ENCODE measurements around the gene TRIM32.
A peak's percentile ranks its signal among the peaks of the same experiment; 100 is the strongest.

The TRIM32 gene, protein sequence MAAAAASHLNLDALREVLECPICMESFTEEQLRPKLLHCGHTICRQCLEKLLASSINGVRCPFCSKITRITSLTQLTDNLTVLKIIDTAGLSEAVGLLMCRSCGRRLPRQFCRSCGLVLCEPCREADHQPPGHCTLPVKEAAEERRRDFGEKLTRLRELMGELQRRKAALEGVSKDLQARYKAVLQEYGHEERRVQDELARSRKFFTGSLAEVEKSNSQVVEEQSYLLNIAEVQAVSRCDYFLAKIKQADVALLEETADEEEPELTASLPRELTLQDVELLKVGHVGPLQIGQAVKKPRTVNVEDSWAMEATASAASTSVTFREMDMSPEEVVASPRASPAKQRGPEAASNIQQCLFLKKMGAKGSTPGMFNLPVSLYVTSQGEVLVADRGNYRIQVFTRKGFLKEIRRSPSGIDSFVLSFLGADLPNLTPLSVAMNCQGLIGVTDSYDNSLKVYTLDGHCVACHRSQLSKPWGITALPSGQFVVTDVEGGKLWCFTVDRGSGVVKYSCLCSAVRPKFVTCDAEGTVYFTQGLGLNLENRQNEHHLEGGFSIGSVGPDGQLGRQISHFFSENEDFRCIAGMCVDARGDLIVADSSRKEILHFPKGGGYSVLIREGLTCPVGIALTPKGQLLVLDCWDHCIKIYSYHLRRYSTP

DNA sequence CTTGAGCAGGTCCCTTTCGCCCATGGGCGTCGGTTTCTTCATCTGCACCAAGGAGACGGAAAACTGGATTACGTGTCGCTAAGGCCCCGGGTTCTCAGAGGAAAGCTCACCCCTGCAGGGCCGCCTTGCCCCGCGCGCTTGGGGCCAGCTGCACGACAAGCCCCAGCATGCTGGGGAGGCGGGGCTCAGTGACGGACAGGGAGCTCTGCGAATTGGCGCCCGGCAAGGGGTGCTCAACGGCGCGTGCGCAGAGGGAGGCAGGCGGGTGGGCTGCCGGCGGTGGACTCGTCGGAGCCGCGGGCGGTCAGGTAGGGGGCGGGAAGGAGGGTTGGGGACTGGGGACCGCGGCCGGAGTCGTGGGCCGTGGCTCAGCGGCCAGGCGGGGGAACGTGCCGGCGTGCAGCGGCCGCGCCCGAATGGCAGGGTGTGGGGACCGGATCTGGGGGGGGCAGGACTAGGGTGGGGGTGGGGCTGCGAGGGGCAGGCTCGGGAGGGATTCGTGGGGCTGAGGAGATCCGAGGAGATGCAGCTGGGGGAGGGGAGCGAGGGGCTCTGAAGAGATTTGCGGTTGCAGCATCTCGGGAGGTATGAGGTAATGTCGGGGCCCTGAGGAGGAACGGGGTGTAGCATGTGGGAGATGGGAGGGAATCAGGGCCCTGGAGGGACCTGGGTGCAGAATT, at the start of gene TRIM32:
TRIM32 (plus strand) TSS at position 232 of the 680 bp plus-strand sequence. CDS start 10,438 bp downstream, outside the sequence.
- DNase-seq (ENCODE audit: low read depth in 2 of 2, low spot score in 1 of 2), result peak; percentile 84 to 88

DNA sequence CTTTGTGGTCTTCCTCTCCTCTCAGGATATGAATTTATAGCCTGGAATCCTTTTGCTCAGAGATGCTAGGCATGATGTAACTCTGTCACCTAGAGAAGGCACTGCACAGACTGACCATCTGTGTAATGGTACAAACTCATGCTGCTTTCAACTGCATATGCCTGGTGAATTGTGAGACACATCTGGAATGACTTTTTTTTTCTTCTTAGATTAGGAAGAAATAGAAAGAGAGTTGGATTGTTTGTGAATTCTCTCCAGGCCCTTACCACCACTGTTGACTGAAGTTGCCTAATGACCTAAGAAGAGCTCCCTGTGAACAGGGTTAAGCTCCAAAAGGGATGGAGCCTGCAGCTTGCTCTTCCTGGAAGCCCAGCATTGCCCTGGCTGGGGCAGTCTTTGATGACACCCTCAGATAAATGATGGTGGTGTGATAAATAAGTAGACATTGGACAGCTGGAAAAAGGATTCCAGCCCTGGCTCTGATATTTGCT, 47.8 kb upstream of the TRIM32 start:
- no peak for DNase-seq (ENCODE audit: low read depth in 2 of 2, low spot score in 1 of 2)

DNA sequence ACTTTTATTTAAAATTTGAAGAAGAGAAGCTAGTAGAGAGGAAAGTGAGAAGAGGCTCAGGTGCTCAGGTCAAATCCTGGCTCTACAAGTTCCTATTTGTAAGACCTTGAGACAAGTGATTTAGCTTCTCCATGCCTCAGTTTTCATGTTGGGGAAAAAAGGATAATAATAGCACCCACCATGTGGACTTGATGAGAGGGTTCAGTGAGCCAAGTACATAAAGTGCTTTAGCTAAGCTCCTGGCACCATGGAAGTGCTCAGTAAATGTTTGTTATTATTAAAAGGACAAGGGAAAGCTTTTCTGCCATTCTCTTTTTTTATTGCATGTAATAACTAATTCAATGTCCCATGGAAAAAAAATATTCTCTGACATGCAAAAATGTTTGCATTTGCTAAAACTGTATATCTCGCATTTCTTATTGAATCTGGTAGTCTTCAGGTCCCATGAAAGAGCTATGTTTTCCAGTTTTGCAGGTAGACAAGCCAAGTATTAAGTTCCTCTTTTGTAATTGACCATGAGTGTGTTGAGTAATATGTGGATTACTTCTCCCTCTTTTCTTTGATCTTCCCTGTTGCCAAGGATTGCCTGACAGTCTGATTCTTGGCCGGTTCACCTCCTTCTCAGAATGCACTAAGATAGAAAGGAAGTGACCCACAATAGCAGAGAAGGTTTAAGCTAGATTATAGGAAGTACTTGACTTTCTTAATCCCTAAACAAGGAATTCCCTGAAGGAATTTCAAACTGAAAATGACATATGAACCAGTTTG, 45.6 kb upstream of the TRIM32 start:
- no peak for DNase-seq (ENCODE audit: low read depth in 2 of 2, low spot score in 1 of 2)

DNA sequence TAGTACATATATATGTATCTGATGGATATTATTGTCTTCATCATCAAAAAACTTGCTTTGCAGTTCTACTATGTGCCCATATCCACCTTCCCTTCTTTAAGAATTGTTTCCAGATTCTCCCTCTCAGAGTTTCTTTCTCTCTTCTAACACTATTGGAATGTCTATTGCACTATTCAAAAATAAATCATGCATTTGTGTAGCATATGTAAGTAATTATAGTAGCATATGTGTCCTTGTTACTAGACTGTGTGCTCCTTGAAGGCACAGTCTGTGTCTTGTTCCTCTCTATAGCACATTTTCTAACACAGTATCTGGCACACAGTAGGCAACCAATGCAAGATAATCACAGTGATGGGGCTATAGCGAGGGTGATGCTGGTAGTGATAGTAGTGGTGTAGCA, 43.4 kb upstream of the TRIM32 start:
- DNase-seq (ENCODE audit: low read depth in 2 of 2, low spot score in 1 of 2), result no peak

DNA sequence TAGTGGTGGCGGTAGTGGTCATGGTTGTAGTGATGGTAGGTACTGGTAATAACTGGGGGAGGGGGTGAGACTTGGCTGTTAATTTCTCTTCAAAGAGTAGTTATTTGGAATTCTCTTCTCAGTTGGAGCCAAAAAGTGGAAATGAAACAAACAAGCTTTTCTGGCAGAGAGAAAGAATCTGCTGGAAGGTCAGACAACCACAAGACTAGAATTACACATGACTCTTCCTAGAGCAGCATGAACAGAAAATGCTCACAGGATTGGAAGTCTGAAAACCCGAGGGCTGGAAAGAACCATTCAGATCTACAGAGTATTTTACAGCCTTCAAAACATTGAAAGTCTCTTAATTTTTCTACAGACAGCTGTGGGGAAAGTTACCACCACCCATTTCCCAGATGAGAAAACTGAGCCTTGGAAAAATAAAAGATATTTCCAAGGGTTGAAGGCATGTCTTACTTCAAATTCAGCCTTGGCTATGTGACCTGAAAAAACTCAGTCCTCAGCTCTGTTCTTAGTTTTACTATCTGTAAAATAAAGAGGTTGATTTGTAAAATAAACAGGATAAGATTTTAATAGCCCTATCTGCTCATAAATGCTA, 42.9 kb upstream of the TRIM32 start:
- no peak for DNase-seq (ENCODE audit: low read depth in 2 of 2, low spot score in 1 of 2)

DNA sequence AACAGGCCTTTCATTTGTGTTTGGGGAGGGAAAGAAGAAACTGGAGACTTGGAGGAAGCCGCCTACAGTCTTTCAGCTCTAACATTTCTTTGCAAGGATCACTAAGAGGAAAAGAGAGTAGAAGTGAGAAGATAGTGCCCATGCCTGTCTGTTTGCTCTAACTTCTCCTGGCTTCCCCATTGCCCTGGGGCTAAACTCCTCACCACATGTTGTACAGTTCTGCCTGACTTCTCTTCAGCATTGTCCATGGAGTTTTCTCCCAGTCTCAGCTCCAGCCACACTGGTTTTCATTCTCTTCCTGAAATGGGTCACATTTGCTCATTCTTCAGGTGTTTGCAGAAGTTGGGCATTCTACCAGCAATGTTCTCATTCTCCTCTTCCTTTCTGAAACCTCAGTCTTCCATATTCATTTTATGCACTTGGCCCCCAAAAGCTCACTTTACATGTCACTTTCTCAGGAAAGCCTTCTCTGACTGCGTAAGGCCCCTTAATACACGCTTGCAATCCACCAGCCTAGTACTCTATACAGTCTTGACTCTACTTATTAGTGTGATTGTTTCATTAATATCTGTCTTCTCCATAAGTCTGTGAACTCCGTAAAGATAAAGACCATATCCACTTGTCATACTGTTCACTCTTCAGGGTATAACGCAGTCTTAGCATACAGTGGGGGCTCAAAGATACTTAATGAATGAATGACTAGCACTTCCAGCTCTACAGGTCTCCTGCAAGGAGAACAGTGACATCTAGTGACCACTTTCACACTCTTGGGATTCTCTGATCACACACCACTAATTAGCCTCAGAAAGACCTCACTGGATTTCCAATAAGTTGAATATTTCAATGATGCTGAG, 40.2 kb upstream of the TRIM32 start:
- no peak for DNase-seq (ENCODE audit: low read depth in 2 of 2, low spot score in 1 of 2)

DNA sequence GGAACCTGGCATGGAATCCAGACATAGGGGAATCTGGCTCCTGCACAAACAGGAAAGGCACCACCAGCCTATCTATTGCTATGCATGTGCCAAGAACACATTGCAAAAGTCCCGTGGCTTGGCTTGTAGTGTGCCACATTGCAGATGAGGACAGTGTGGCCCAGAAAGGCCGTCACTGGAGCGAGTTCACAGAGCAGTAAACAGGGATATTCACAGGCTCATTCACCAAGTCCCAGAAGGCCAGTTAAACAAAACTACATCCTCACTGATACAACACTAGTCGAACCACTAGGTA, 39.6 kb upstream of the TRIM32 start:
- DNase-seq (ENCODE audit: low read depth in 2 of 2, low spot score in 1 of 2), result no peak

DNA sequence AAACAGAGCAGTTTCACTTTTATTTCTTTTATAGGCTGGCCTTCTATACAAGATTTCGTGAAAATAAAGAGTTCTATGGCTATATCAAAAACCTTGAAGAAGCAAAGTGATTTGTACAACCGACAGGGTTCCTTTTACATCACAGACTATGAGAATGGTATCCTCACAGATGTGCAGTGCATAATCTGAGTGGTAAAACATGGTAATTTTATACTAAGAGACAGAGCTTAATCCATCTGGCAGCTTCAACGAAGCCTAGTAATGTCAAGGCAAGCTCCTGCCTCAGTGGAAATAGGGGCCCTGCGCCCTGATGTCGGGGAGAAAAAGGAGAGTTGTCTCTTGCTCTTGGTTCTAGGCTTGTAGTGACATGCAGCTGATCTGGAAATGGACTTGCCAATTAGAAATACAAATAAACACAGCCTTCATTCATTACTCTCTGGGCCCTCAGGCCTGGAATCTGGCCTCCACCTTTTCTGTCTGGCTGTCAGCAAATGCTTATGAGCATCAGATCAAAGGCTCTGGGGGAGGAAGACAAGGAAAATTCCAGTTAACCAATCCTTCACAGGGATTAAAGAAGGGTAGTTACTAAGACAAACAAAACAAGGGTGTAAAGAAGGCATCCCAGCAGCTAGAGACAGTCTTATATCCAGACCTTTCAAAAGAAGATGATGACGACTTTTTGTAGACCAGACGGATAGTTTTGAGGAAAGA, 33.6 kb upstream of the TRIM32 start:
- DNase-seq (ENCODE audit: low read depth in 2 of 2, low spot score in 1 of 2), result no peak

DNA sequence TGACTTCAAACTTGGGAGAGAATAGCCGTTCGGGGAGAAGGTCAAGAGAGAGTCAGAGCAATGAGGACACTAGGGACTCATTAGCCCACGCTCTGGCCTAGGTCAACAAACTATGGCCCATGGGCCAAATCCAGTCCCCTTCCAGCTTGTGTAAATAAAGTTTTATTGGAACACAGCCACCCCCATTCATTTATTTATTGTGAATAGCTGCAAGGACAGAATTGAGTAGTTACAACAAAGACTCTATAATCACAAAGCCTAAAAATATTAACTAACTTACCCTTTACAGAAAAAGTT, 33.1 kb upstream of the TRIM32 start:
- DNase-seq (ENCODE audit: low read depth in 2 of 2, low spot score in 1 of 2), result no peak

DNA sequence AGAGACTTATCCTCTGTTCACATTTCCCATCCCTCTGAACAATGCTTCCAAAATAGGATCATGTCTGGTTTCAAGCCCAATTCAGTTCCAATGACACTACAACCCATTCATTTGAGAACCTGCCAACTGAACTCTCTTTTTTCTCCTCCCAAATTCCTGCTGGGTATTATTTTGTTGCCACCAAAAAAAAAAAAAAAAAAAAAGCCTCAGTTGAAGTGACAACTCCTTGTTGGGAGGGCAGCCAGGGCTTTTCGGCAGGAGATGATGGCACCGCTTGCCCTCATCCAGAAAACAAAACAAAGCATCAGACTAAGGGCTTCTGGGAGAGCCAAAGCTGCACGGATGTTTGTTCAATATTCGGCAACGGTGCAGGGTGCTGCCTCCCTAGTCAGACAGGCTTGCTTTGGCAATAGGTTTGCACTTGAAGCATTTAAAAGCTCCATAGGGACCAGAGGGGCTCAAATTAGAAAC, 30.6 kb upstream of the TRIM32 start:
- no peak for DNase-seq (ENCODE audit: low read depth in 2 of 2, low spot score in 1 of 2)

DNA sequence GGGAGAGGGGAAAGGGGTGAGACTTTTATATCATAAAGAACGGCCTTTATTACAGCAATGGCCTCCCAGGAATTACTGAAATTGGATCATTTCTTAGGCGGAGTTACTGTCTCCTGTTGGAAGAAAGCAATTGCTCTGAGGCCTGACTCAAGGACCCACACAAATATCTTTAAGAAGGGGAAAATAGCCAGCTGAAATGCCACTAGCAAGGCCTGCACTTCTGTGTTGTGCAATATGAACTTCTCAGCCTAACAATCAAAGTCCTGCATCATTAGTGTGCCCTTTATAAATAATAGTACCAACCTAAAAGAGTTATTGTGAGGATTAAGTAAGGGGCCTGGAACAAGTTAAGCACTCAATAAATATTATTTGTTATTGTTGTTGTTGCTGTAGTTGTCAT, 30.1 kb upstream of the TRIM32 start:
- no peak for DNase-seq (ENCODE audit: low read depth in 2 of 2, low spot score in 1 of 2)

DNA sequence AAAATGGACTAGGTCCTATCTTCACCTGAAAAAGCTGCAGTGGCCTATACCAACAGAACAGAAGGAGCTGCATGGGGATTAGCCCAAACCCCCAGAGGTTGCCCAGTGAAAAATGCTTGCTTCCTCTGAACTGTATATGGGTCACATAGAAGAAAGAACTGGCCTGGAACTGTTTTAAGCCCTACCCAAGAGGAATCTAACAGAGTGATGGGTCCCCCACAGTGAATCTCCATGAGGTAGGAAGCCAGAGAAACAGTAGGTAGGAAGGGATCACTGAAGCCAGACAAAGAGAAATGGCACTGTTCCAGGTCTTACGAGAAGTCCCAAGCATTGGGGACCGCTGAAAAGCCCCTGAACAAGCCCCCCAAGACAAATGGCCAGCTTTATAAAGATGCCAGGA, 28.8 kb upstream of the TRIM32 start:
- no peak for DNase-seq (ENCODE audit: low read depth in 2 of 2, low spot score in 1 of 2)

DNA sequence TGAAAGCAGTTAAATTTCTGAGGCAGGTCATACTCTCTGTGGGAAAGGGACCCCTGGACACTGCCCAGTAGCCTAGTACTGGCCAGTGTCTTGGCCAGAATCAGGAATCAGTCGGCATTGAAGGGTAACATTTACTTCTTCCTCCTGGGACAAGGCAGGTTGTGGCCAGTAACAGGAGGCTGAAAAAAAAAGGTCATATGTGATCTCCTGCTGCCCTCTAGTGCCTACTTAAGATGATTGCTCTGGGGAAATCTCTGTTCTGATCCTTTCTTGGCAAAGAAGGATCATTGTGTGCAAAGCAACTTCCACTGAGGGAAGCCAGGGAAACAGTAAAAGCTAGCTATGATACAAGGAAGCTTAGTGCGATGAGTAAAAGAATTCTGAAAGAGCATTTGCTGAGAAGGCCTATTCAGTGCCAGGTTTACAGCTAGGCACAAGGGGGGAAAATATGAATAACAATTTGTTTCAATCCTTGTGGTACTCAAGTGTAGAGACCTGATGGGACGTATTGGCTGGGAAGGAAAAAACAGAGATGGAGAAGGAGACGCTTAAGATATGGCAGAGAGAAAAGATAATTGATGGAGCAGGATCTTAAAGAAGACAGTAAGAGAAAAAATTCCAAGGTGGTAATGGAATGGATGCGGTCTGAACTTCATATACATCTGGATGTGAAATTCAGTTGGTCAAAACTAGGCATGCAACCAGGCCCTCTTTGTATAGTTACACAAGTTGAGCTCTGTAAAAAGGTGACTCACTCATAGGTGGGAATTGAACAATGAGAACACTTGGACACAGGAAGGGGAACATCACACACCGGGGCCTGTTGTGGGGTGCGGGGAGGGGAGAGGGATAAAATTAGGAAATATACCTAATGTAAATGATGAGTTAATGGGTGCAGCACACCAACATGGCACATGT, 25.8 kb upstream of the TRIM32 start:
- DNase-seq (ENCODE audit: low read depth in 2 of 2, low spot score in 1 of 2), result no peak

DNA sequence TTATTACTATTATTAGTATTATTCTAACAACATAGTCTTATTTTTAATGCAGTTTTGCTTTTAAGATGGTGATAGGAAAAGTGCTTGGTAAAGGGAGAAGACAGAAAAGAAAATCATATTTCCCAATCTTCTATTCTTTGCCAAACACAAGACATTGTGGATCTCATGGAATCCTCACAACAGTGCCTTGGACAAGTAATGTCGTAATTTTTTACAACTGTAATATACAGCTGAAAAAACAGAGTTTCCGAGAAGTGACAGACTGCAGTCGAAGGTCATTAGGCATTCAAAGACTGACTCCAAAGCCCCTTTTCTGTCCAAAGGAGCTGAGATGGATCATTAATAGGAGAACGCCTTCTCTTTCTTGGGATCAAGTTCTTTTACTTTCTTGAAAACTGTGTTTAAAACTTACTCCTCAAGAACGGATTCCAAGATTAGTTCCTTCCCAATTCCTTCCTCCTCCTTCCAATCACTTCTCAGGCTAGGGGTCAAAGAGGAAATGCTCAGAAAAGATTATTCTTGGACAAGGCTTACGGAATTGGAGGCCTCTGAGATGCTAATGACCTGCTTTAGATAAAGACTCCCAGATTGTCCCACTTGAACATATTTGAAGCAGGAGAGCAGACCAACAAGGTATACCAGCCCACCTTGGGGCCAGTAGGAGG, 24.3 kb upstream of the TRIM32 start:
- no peak for DNase-seq (ENCODE audit: low read depth in 2 of 2, low spot score in 1 of 2)

DNA sequence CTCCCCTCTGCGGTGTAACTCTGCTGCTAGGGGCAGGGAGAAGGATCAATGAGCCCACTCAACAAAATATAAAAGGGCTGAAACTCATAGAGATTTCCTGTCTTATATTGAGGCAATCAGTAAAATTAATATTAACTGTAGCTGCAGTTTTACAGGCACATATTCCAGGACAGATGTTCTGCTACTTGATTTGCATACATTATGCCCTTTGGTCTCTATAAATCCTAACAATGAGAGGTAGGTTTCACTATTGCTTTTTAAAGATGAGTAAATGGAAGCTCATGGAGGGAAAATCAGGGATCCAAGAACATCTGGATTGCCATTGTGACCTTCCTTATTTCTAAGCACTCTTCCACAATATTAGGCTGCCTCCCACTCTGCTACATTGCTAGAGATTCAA, 23.5 kb upstream of the TRIM32 start:
- no peak for DNase-seq (ENCODE audit: low read depth in 2 of 2, low spot score in 1 of 2)

DNA sequence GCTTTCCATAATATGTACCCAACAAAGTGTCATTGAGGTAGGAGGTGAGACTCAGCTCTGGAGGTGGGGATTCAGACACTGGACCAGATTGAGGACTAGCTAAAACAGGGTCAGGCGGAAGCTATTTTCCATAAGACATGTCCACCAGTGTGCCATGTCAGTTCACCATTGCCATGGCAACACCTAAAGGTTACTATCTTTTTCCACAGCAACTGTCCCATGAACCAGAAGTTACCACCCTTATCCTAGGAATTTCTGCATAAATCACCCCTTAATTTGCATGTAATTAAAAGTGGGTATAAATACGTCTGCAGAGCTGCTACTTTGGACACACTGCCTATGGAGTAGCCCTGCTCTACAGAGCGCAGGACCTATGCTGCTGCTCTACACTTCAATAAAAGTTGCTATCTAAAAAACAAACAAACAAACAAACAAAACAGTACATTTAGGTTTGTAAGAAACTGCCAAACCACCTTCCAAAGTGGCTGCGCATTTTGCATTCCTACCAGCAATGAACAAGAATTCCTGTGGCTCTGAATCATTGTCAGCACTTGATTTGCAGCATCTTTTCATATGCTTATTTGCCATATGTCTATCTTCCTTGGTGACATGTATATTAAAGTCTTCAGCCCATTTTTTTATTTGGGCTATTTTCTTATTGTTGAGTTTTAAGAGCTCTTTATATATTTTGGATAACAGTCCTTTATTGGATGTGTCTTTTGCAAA, 18.0 kb upstream of the TRIM32 start:
- DNase-seq (ENCODE audit: low read depth in 2 of 2, low spot score in 1 of 2), result no peak

DNA sequence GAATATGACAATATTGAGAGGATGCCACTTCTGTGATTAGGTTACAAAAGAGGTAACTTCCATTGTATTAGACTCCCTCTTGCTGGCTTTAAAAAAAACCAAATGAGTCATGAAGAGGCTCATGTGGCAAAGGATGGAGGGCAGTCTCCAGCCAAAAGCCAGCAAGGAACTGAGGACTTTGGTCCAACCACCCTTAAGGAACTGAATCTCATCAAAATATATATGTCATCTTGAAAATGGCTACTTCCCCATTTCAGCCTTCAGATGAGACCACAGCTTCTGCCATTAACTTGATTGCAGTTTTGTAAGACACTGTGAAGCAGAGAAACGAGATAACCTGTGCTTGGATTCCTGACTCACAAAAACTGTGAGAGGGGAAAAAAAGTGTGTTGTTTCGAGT, 15.5 kb upstream of the TRIM32 start:
- DNase-seq (ENCODE audit: low read depth in 2 of 2, low spot score in 1 of 2), result no peak
